Measurements from ENCODE around the gene LPIN2. TPM values are rescaled to one million over a fixed set of nuclear protein-coding genes. Genes with fewer than 3 reads are reported as not detected.

Gene LPIN2
- total and polyA plus RNA-seq, 2 of the 13 experiments (the other 11 are each of a cell fraction or from before 2014, with no cell fraction given), result 46.0 to 119 TPM

DNA sequence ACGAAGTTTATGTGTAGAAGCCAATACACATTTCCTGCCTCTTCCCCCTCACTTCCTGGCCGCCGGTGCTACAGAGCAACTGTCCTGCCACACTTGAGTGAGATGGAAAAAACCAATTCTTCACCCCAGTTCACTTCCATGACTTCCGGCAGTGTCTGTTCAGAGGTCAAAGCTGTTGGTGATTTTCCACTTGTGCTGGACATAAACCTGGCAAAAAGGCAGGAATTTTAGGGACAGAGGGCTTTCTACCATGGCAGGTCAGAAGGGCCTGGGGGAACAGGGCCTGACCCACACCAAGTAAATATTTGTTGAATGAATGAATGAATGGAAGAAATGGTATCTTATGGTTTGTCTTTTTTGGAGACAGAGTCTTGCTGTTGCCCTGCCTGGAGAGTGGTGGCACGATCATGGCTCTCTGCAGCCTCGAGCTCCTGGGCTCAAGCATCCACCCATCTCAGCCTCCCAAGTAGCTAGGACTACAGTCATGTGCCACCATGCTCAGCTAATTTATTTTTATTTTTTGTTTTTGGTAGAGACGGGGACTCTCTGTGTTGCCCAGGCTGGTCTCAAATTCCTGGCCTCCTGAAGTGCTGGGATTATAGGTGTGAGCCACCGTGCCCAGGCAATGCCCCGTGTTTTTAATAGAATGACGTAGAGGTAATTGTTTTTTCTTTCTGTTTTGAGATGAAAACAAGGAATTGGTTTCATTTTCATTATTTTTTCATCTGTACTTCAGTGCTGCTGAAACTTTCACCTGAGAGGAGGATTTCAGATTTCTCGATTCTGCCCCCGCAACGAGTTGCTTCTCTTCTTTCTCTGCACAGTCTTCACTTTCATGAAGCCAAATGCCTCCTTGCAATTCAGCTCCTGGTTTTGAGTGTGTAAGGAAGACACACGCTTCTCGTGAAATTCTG, 48.0 kb upstream of the LPIN2 start (continued):
- TF ChIP-seq, protein P1, sequence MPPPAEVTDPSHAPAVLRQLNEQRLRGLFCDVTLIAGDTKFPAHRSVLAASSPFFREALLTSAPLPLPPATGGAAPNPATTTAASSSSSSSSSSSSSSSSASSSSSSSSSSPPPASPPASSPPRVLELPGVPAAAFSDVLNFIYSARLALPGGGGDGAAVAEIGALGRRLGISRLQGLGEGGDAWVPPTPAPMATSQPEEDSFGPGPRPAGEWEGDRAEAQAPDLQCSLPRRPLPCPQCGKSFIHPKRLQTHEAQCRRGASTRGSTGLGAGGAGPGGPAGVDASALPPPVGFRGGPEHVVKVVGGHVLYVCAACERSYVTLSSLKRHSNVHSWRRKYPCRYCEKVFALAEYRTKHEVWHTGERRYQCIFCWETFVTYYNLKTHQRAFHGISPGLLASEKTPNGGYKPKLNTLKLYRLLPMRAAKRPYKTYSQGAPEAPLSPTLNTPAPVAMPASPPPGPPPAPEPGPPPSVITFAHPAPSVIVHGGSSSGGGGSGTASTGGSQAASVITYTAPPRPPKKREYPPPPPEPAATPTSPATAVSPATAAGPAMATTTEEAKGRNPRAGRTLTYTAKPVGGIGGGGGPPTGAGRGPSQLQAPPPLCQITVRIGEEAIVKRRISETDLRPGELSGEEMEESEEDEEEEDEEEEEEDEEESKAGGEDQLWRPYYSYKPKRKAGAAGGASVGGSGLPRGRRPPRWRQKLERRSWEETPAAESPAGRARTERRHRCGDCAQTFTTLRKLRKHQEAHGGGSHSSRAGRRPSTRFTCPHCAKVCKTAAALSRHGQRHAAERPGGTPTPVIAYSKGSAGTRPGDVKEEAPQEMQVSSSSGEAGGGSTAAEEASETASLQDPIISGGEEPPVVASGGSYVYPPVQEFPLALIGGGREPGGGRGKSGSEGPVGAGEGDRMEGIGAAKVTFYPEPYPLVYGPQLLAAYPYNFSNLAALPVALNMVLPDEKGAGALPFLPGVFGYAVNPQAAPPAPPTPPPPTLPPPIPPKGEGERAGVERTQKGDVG (CRISPR knock-in tag; IDR thresholded peaks at IDR 0.05; ENCODE audit: borderline replicate concordance), result 0 out of 2 replicates have a peak, but pooled peaks have one; percentile 74
- no peak for TF ChIP-seq SMARCC2 (IDR thresholded peaks at IDR 0.05)
- no peak for TF ChIP-seq TSC22D2 (CRISPR knock-in tag; IDR thresholded peaks at IDR 0.05; ENCODE audit: borderline replicate concordance)
- TF ChIP-seq, protein P2, sequence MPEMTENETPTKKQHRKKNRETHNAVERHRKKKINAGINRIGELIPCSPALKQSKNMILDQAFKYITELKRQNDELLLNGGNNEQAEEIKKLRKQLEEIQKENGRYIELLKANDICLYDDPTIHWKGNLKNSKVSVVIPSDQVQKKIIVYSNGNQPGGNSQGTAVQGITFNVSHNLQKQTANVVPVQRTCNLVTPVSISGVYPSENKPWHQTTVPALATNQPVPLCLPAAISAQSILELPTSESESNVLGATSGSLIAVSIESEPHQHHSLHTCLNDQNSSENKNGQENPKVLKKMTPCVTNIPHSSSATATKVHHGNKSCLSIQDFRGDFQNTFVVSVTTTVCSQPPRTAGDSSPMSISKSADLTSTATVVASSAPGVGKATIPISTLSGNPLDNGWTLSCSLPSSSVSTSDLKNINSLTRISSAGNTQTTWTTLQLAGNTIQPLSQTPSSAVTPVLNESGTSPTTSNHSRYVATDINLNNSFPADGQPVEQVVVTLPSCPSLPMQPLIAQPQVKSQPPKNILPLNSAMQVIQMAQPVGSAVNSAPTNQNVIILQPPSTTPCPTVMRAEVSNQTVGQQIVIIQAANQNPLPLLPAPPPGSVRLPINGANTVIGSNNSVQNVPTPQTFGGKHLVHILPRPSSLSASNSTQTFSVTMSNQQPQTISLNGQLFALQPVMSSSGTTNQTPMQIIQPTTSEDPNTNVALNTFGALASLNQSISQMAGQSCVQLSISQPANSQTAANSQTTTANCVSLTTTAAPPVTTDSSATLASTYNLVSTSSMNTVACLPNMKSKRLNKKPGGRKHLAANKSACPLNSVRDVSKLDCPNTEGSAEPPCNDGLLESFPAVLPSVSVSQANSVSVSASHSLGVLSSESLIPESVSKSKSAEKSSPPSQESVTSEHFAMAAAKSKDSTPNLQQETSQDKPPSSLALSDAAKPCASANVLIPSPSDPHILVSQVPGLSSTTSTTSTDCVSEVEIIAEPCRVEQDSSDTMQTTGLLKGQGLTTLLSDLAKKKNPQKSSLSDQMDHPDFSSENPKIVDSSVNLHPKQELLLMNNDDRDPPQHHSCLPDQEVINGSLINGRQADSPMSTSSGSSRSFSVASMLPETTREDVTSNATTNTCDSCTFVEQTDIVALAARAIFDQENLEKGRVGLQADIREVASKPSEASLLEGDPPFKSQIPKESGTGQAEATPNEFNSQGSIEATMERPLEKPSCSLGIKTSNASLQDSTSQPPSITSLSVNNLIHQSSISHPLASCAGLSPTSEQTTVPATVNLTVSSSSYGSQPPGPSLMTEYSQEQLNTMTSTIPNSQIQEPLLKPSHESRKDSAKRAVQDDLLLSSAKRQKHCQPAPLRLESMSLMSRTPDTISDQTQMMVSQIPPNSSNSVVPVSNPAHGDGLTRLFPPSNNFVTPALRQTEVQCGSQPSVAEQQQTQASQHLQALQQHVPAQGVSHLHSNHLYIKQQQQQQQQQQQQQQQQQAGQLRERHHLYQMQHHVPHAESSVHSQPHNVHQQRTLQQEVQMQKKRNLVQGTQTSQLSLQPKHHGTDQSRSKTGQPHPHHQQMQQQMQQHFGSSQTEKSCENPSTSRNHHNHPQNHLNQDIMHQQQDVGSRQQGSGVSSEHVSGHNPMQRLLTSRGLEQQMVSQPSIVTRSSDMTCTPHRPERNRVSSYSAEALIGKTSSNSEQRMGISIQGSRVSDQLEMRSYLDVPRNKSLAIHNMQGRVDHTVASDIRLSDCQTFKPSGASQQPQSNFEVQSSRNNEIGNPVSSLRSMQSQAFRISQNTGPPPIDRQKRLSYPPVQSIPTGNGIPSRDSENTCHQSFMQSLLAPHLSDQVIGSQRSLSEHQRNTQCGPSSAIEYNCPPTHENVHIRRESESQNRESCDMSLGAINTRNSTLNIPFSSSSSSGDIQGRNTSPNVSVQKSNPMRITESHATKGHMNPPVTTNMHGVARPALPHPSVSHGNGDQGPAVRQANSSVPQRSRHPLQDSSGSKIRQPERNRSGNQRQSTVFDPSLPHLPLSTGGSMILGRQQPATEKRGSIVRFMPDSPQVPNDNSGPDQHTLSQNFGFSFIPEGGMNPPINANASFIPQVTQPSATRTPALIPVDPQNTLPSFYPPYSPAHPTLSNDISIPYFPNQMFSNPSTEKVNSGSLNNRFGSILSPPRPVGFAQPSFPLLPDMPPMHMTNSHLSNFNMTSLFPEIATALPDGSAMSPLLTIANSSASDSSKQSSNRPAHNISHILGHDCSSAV (CRISPR knock-in tag; IDR thresholded peaks at IDR 0.05; ENCODE audit: borderline replicate concordance), result no peak
- TF ChIP-seq ZNF484 (CRISPR knock-in tag; IDR thresholded peaks at IDR 0.05; ENCODE audit: borderline replicate concordance, low read depth), result no peak
- TF ChIP-seq, protein P3, sequence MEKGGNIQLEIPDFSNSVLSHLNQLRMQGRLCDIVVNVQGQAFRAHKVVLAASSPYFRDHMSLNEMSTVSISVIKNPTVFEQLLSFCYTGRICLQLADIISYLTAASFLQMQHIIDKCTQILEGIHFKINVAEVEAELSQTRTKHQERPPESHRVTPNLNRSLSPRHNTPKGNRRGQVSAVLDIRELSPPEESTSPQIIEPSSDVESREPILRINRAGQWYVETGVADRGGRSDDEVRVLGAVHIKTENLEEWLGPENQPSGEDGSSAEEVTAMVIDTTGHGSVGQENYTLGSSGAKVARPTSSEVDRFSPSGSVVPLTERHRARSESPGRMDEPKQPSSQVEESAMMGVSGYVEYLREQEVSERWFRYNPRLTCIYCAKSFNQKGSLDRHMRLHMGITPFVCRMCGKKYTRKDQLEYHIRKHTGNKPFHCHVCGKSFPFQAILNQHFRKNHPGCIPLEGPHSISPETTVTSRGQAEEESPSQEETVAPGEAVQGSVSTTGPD (CRISPR knock-in tag; IDR thresholded peaks at IDR 0.05), result peak; percentile 84; the same call in 1 of the 2 replicates
- TF ChIP-seq GATA4 (IDR thresholded peaks at IDR 0.05; ENCODE audit: borderline replicate concordance, low read depth), result peak; percentile 83; the same call in 1 of the 2 replicates
- peak; percentile 96 for TF ChIP-seq ZNF24 (IDR thresholded peaks at IDR 0.05)
- TF ChIP-seq, protein P4, sequence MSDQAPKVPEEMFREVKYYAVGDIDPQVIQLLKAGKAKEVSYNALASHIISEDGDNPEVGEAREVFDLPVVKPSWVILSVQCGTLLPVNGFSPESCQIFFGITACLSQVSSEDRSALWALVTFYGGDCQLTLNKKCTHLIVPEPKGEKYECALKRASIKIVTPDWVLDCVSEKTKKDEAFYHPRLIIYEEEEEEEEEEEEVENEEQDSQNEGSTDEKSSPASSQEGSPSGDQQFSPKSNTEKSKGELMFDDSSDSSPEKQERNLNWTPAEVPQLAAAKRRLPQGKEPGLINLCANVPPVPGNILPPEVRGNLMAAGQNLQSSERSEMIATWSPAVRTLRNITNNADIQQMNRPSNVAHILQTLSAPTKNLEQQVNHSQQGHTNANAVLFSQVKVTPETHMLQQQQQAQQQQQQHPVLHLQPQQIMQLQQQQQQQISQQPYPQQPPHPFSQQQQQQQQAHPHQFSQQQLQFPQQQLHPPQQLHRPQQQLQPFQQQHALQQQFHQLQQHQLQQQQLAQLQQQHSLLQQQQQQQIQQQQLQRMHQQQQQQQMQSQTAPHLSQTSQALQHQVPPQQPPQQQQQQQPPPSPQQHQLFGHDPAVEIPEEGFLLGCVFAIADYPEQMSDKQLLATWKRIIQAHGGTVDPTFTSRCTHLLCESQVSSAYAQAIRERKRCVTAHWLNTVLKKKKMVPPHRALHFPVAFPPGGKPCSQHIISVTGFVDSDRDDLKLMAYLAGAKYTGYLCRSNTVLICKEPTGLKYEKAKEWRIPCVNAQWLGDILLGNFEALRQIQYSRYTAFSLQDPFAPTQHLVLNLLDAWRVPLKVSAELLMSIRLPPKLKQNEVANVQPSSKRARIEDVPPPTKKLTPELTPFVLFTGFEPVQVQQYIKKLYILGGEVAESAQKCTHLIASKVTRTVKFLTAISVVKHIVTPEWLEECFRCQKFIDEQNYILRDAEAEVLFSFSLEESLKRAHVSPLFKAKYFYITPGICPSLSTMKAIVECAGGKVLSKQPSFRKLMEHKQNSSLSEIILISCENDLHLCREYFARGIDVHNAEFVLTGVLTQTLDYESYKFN (CRISPR knock-in tag; conservative IDR thresholded peaks at IDR 0.05), result peak; percentile 97
- TF ChIP-seq ZNF121 (CRISPR knock-in tag; IDR thresholded peaks at IDR 0.05), result 0 out of 2 replicates have a peak, but pooled peaks have one; percentile 58

Measured in HepG2 (cell line).